GM19043 (cell line): Measurements from ENCODE around the gene COMMD1.
A peak's percentile ranks its signal among the peaks of the same experiment; 100 is the strongest.
"Not testable (repeated sequence)": the region's sequence is repeated elsewhere in the genome, so short reads cannot be mapped to it uniquely, and the experiment has no call there.

Experiments used
- ATAC-seq: cut with Tn5 transposase; IDR thresholded peaks from one replicate; pipeline ENCODE4 v1.9.1; 2021; ENCODE audit warnings: low read depth; ENCODE audit not compliant: unreplicated experiment

Gene COMMD1

GRCh38 chr2:62014102-62014501 lies 108.6 kb downstream of the COMMD1 start:
- no peak for ATAC-seq

- no peak for ATAC-seq
Observed at GRCh38 chr2:62016957-62017356, 111.5 kb downstream of the COMMD1 start.

- ATAC-seq = no peak
Observed at GRCh38 chr2:62029910-62030309, 124.4 kb downstream of the COMMD1 start.

- ATAC-seq = no peak
Observed at GRCh38 chr2:62030902-62031301, 125.4 kb downstream of the COMMD1 start.

GRCh38 chr2:62032096-62032495 lies 126.6 kb downstream of the COMMD1 start:
- ATAC-seq = no peak

DNA sequence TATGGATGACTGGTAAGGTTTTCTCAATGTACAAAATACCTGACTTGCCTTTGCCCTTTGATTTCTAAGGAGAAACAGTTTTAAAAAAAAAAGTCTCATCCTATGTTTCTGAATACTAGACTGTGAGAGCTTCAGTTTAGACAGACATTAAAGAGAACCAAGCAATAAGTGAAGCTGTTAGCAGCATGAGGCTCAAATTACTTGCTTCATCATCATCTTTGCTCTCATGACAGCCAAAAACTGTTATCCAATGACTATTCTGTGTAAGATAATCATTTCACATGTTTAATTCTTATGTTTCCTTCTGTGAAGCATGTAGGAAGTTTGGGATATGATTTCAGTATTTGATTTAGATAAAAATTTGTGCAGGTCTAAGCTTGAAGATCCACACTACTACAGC lies 129.2 kb downstream of the COMMD1 start:
- no peak for ATAC-seq

DNA sequence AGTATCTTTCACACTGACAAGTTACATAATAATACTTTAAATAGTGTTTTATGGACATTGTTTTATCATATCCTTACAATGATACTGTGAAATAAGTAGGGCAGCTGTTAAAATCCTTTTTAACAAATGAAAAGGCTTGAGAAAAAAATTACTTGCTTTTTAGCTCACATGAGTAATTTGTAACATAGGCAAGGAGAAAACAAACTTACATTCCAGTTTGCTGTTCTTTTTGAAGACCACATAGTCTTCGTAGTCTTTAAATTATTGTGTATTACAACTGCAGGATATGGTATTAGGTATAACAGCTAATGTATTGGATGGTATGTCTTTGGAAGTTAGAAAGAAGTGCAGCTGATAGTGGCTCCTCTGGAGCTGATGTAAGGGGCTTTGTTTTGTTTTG lies 130.8 kb downstream of the COMMD1 start:
- ATAC-seq = no peak

DNA sequence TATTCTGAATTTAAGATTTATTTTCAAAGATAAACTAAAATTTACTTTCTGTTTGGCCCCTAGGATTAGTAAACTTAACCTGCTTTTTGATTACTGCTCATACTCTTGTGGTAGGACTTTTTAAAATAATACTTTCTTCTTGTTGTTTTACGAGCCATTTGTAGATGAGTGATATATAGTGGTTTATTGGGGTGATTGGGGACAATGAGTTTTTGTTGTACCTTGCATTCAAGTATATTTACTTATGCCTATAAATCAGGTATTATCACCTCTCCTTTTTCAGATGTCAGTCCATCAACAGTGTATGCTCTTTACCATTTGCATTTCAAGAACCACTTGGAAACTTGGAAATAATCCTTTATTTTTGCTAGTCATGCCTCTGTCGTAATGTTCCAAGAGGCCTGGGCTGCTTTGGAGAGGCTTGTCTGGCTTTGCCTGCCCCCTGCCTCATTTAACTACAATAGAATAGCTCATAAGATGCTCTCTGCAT lies 131.3 kb downstream of the COMMD1 start:
- ATAC-seq = no peak

DNA sequence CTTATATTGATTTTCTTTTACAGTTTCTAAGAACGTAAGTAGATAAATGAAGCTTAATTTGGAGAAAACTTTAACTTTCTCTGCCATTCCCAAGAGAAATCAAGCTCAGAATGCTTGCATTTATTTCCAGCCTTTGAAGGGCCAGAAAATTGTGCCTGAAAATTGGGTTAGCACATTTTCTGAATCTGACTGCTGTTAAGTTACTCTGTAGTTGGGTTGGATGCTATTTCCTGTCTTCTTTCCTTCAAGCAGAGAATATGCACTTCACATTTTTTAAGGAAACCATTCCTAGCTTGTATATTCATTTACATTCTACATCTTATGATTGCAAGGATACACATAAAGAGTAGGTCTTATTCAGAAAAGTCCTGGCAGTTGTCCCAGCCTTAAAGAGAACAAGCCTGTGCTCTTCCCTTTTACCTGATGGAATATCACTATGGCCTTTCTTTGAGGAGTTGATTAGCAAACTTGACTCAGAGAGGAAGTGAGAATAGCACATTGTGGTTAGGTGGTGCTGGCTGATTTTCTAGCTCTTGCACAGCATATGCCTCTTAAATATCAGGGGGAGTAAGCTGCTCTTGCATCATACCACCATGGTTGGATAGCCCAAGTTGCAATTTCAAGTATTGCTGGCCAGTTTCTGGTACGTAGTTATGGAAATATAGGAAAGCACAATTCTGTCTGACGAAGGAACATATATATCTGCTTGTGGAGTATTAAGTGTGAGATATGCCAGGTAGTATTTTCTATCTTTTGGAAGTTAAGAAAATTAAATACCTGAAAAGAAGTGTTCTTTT lies 133.7 kb downstream of the COMMD1 start:
- peak; percentile 99 for ATAC-seq

- ATAC-seq = no peak
Observed at GRCh38 chr2:62040926-62041325, 135.5 kb downstream of the COMMD1 start.

DNA sequence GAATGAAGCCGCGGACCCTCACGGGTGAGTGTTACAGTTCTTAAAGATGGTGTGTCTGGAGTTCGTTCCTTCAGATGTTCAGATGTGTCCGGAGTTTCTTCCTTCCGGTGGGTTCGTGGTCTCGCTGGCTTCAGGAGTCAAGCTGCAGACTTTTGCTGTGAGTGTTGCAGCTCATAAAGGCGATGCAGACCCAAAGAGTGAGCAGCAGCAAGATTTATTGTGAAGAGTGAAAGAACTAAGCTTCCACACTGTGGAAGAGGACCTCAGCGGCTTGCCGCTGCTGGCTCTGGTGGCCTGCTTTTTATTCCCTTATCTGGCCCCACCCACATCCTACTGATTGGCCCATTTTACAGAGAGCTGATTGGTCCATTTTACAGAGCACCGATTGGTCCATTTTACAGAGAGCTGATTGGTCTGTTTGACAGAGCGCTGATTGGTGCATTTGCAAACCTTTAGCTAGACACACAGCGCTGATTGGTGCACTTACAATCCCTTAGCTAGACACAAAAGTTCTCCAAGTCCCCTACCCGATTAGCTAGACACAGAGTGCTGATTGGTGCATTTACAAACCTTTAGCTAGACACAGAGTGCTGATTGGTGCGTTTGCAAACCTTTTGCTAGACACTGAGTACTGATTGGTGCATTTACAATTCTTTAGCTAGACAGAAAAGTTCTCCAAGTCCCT lies 136.4 kb downstream of the COMMD1 start:
- not testable (repeated sequence) for ATAC-seq

DNA sequence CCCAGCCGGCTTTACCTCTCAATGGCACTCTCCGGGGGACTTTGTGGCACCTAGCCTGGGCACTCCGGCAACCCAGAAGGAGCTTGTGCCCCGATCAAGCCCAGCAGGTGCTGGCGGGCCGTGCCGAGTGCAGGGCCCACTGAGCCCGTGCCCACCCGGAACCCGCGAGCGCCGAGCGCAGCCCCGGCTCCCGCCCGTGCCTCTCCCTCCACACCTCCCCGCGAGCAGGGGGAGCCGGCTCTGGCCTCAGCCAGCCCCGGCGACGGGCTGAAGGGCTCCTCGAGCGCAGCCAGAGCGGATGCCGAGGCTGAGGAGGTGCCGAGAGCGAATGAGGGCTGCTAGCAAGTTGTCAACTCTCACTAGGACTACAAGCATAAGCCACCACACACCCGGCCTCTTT lies 136.9 kb downstream of the COMMD1 start:
- no peak for ATAC-seq

DNA sequence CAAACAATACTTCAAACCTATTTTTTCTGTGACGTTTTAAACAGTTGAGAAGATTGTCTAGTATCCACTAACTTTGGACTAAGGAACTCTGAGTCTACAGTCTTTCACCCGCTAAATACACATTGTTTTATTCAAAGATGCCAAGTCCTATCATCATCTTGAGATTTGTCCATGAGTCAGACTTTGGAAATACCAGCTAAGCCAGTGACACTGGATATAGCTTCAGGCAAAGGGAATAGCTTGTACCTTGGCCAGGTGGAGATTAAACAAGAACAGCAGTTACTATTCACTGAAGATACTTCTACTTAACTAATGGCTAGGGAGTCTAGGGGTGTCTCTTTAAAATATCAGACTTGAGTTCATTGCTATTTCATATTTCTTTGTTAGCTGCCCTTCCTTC lies 137.5 kb downstream of the COMMD1 start:
- ATAC-seq = no peak

DNA sequence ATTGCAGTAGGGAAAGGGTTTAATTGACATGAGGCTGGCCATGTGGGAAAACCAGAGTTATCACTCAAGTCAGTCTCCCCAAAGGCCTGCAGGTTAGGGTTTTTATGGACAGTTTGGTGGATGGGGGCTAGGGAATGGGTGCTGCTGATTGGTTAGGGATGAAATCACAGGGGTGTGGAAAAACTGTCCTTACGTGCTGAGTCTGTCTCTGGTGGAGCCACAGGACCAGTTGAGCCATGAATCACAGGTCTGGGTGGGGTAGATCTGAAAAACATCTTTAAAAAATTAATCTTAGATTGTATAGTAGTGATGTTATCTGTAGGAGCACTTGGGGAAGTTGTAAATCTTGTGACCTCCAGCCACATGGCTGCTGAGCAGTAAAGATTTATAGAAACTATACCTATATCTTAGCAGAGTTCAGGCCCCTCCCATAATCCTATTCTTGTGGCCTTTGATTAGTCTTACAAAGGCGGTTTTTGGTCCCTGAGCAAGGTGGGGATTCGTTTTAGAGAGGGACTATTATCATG lies 139.6 kb downstream of the COMMD1 start:
- ATAC-seq = no peak

DNA sequence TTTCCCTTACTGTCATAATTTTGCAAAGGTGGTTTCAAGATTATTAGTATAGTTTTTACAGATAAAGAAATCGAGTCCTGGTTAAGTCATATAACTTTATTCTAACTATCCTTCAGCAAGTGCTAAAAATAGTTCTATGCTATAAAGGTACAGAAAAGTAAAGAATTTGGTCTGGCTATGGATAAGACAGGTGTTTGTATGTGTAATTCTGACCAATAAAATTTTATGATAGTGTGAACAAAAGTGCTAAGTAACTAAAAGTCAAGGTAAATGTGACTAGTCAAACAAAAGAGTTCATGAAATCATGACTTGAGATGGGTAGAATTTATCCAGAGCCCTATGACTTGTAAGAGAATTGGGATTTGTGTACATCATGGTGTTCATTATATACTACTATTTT lies 140.7 kb downstream of the COMMD1 start:
- no peak for ATAC-seq

DNA sequence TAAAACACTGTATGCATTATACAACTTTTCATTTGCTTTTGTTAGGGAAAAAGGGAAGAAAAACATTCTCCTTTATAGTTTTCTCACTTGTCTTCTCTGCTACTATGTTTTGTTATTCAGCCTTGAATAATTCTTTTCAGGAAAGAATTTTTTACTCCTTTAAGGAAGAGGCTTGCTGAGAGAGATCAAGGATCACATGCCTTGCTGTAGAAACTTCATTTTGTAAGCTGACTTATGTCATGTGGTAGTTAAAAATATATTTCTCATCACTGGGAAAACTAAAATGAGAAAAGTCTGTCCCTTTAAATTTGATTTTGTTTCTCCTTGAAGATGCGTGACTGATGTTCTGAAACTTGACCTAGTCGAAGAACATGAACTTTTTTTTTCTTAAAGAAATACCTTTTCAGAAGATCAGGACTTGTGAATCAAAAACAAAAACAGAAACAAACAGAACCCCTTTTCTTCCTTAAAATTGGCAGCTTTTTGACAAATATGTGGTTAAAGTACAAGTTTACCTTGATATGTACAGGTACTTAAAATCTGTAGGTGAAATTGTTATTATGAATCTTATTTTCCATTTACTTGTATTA lies 145.1 kb downstream of the COMMD1 start:
- ATAC-seq = no peak

DNA sequence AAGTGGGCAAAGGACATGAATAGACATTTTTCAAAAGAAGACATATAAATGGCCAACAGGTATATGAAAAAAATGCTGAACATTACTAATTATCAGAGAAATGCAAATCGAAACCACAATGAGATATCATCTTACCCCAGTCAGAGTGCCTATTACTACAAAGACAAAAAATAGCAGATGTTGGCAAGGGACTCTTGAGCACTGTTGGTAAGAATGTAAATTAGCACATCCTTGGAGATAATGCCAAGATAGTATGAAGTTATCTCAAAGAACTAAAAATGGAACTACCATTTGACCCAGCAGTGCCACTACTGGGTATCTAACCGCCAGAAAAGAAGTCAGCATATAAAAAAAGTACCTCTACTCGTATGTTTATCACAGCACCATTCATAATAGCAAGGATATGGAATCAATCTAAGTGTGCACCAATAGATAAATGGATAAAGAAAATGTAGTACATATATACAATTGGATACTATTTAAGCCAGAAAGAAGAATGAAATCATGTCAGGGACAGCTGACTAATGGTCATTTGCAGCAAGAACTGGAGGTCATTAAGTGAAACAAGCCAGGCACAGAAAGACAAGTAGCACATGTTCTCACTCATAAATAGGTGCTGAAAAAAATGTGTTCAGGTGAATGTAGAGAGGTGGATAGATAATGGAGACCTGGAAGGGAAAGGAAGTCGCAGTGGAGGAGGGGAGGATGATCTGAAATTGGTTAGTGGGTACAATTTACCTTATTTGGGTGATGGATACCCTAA lies 148.7 kb downstream of the COMMD1 start:
- ATAC-seq = no peak

GRCh38 chr2:62054916-62055450 lies 149.5 kb downstream of the COMMD1 start:
- ATAC-seq = no peak

DNA sequence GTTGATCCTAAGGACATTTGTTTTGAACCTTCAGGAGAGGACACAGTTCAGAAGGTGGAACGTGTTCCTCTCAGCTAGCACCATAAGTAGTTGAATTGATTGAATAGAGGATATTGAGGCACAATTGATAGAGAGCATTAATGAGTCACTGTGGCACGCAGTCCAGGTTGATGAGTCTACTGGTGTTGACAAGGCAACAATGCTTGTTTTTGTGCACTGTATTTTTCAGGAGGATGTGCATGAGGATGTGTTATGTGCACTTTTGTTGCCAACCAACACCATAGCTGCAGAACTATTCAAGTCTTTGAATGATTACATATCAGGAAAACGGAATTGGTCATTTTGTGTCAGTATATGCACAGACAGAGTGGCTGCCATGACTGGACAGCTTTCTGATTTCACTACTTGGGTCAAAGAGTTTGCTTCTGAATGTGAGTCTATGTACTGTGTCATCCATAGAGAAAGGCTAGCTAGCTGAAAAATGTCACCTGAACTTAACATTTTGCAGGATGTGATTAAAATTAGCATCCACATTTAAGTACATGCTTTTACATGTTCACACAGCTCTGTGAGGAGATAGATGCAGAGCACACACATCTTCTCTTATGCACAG lies 150.4 kb downstream of the COMMD1 start:
- ATAC-seq = no peak

- no peak for ATAC-seq
Observed at GRCh38 chr2:62056341-62056740, 150.9 kb downstream of the COMMD1 start.
